ENCODE results near the gene DRP2. TPM values are rescaled to one million over a fixed set of nuclear protein-coding genes. Genes with fewer than 3 reads are reported as not detected.

The DRP2 gene
- total and polyA plus RNA-seq, 2 donors (not counting 1 experiment from before 2014, with no cell fraction given) = 0.50 to 0.59 TPM

- Histone ChIP-seq H3K79me2 (ENCODE audit: control insufficient read depth, insufficient read depth, low read length) (no peaks in the 10 kb centered on the region), H2AFZ (ENCODE audit: low read length) (no peak overlapping the region), H3K27ac (ENCODE audit: insufficient read depth, low read length) (no peak overlapping the region), H3K36me3 (ENCODE audit: control insufficient read depth, insufficient read depth, low read length) (no peaks in the 10 kb centered on the region), H4K20me1 (ENCODE audit: control insufficient read depth, extremely low read depth, insufficient read depth, low read length) (no peaks in the 10 kb centered on the region), H3K9ac (ENCODE audit: insufficient read depth, low read length) (no peak overlapping the region), H3K4me2 (ENCODE audit: extremely low read depth, insufficient read depth, low read length) (no peak overlapping the region), H3K4me1 (ENCODE audit: control insufficient read depth, extremely low read depth, insufficient read depth, low read length) (peaks cover 3% of the 10 kb centered on the region), H3K27me3 (ENCODE audit: control insufficient read depth, insufficient read depth, low read length) (no peaks in the 10 kb centered on the region), H3K4me3 (replicated peaks in 1 of 4; ENCODE audit: control extremely low read depth in 1 of 4, insufficient read depth in 1 of 4, low read depth in 3 of 4, low read length in 4 of 4) (no peak overlapping the region), H3K9me3 (ENCODE audit: control insufficient read depth, insufficient read depth, low read depth, low read length) (no peaks in the 10 kb centered on the region)
- DNase-seq (ENCODE audit: low read depth in 2 of 2) = peak; percentile 1 to 8
- no peak for TF ChIP-seq CTCF (conservative IDR thresholded peaks at IDR 0.05 in 1 of 2, IDR thresholded peaks at IDR 0.05 in 1 of 2; ENCODE audit: low read depth in 1 of 2, low read length in 2 of 2)
- no peak for TF ChIP-seq EZH2 (IDR thresholded peaks at IDR 0.05; ENCODE audit: low read length, missing control alignments)
These were observed 44.2 kb downstream of the DRP2 start for GRCh38 chrX:101263766-101264165.

GRCh38 chrX:101265869-101266428 lies 46.4 kb downstream of the DRP2 start:
- peak; percentile 65 to 66 for DNase-seq (ENCODE audit: low read depth in 2 of 2)

GRCh38 chrX:101274198-101274597 lies 54.6 kb downstream of the DRP2 start:
- Histone ChIP-seq H3K4me2 (ENCODE audit: extremely low read depth, insufficient read depth, low read length) (no peak overlapping the region), H3K79me2 (ENCODE audit: control insufficient read depth, insufficient read depth, low read length) (no peaks in the 10 kb centered on the region), H3K36me3 (ENCODE audit: control insufficient read depth, insufficient read depth, low read length) (no peaks in the 10 kb centered on the region), H3K9ac (ENCODE audit: insufficient read depth, low read length) (no peak overlapping the region), H3K27me3 (ENCODE audit: control insufficient read depth, insufficient read depth, low read length) (no peaks in the 10 kb centered on the region), H4K20me1 (ENCODE audit: control insufficient read depth, extremely low read depth, insufficient read depth, low read length) (no peaks in the 10 kb centered on the region), H3K4me3 (replicated peaks in 1 of 4; ENCODE audit: control extremely low read depth in 1 of 4, insufficient read depth in 1 of 4, low read depth in 3 of 4, low read length in 4 of 4) (no peak overlapping the region), H3K27ac (ENCODE audit: insufficient read depth, low read length) (no peak overlapping the region), H3K4me1 (ENCODE audit: control insufficient read depth, extremely low read depth, insufficient read depth, low read length) (no peaks in the 10 kb centered on the region), H3K9me3 (ENCODE audit: control insufficient read depth, insufficient read depth, low read depth, low read length) (no peaks in the 10 kb centered on the region), H2AFZ (ENCODE audit: low read length) (no peak overlapping the region)
- no peak for TF ChIP-seq CTCF (conservative IDR thresholded peaks at IDR 0.05 in 1 of 2, IDR thresholded peaks at IDR 0.05 in 1 of 2; ENCODE audit: low read depth in 1 of 2, low read length in 2 of 2)
- TF ChIP-seq EZH2 (IDR thresholded peaks at IDR 0.05; ENCODE audit: low read length, missing control alignments) = no peak
- DNase-seq (ENCODE audit: low read depth in 2 of 2) = no peak

More at GRCh38 chrX:101265869-101266428, 46.4 kb downstream of the DRP2 start:
- no peak overlapping the region for H3K9ac ChIP-seq (ENCODE audit: insufficient read depth, low read length)
- H3K36me3 ChIP-seq (ENCODE audit: control insufficient read depth, insufficient read depth, low read length) = no peaks in the 10 kb centered on the region
- peak overlapping the region; percentile 32 for H2AFZ ChIP-seq (ENCODE audit: low read length)
- TF ChIP-seq EZH2 (IDR thresholded peaks at IDR 0.05; ENCODE audit: low read length, missing control alignments) (no peak), CTCF (conservative IDR thresholded peaks at IDR 0.05 in 1 of 2, IDR thresholded peaks at IDR 0.05 in 1 of 2; ENCODE audit: low read depth in 1 of 2, low read length in 2 of 2) (no peak)
- H3K4me1 ChIP-seq (ENCODE audit: control insufficient read depth, extremely low read depth, insufficient read depth, low read length) = peaks cover 3% of the 10 kb centered on the region
- H3K9me3 ChIP-seq (ENCODE audit: control insufficient read depth, insufficient read depth, low read depth, low read length) = no peaks in the 10 kb centered on the region
- no peak overlapping the region for H3K4me3 ChIP-seq (replicated peaks in 1 of 4; ENCODE audit: control extremely low read depth in 1 of 4, insufficient read depth in 1 of 4, low read depth in 3 of 4, low read length in 4 of 4)
- no peaks in the 10 kb centered on the region for H4K20me1 ChIP-seq (ENCODE audit: control insufficient read depth, extremely low read depth, insufficient read depth, low read length)
- H3K27me3 ChIP-seq (ENCODE audit: control insufficient read depth, insufficient read depth, low read length) = no peaks in the 10 kb centered on the region
- no peaks in the 10 kb centered on the region for H3K79me2 ChIP-seq (ENCODE audit: control insufficient read depth, insufficient read depth, low read length)
- H3K4me2 ChIP-seq (ENCODE audit: extremely low read depth, insufficient read depth, low read length) = peak overlapping the region; percentile 44
- peak overlapping the region; percentile 43 for H3K27ac ChIP-seq (ENCODE audit: insufficient read depth, low read length)
